A549 (cell line): ENCODE data around the gene HES4.
"Not testable (repeated sequence)": the region's sequence is repeated elsewhere in the genome, so short reads cannot be mapped to it uniquely, and the experiment has no call there.

Experiments
- KDM1A ChIP-seq: fragments of 200-600 bp; sonication (generic); IDR thresholded peaks from 2 replicates; pipeline ENCODE4 v1.6.1; 2016; ENCODE audit warnings: low read depth, mild to moderate bottlenecking
- NR3C1 ChIP-seq: fragments of >200 bp; sonication (Bioruptor Twin); formaldehyde crosslinking; IDR thresholded peaks from 3 replicates; pipeline ENCODE4 v1.6.1; 2017
- POLR2A ChIP-seq: IDR thresholded peaks from 2 replicates; pipeline ENCODE4 v1.6.1; 2012; ENCODE audit warnings: mild to moderate bottlenecking, low read length
- RAD21 ChIP-seq, 2 experiments: fragments of >200 bp in 1 of 2; sonication (Bioruptor Twin) in 1 of 2; formaldehyde crosslinking in 1 of 2; IDR thresholded peaks in 1 of 2; conservative IDR thresholded peaks in 1 of 2; 2 replicates in 1 of 2; 3 replicates in 1 of 2; pipeline ENCODE4 v1.6.1; 2012 to 2018; ENCODE audit warnings: inconsistent platforms in 1 of 2
- RARB ChIP-seq: fragments of 250-450 bp; sonication (Bioruptor Pico); IDR thresholded peaks from 2 replicates; pipeline ENCODE4 v1.8.0; 2021; ENCODE audit warnings: mild to moderate bottlenecking, moderate library complexity
- SREBF2 ChIP-seq: fragments of 450-650 bp; IDR thresholded peaks from 2 replicates; pipeline ENCODE4 v1.6.1; 2014; ENCODE audit warnings: mild to moderate bottlenecking, moderate library complexity
- ZFP36 ChIP-seq: fragments of 450-650 bp; IDR thresholded peaks from 2 replicates; pipeline ENCODE4 v1.6.1; 2014; ENCODE audit warnings: borderline replicate concordance; ENCODE audit not compliant: partially characterized antibody
- TF ChIP-seq, protein P1 (sequence below): fragments of 200-600 bp; sonication (generic); IDR thresholded peaks from 2 replicates; pipeline ENCODE4 v1.6.1; 2016; ENCODE audit warnings: antibody characterized with exemption, mild to moderate bottlenecking, moderate library complexity
- TF ChIP-seq, protein P2 (sequence below): fragments of >200 bp; sonication (Bioruptor Twin); formaldehyde crosslinking; IDR thresholded peaks from 3 replicates; pipeline ENCODE4 v1.5.1; 2016

DNA sequence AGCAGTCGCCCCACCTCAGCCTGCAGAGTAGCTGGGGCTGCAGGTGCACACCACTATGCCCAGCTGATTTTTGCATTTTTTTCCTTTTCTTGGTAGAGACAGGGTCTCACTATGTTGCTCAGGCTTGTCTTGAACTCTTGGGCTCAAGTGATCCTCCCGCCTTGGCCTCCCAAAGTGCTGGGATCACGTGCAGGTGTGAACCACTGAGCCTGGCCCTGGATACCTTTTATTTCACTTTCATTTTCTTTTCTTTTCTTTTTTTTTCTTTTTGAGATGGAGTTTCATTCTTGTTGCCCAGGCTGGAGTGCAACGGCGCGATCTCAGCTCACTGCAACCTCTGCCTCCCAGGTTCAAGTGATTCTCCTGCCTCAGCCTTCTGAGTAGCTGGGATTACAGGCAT lies 8.6 kb downstream of the HES4 start:
- not testable (repeated sequence) for TF ChIP-seq SREBF2; ZFP36; RAD21 (conservative IDR thresholded peaks at IDR 0.05 in 1 of 2, IDR thresholded peaks at IDR 0.05 in 1 of 2); POLR2A; KDM1A; NR3C1; RARB
- TF ChIP-seq, protein P1, sequence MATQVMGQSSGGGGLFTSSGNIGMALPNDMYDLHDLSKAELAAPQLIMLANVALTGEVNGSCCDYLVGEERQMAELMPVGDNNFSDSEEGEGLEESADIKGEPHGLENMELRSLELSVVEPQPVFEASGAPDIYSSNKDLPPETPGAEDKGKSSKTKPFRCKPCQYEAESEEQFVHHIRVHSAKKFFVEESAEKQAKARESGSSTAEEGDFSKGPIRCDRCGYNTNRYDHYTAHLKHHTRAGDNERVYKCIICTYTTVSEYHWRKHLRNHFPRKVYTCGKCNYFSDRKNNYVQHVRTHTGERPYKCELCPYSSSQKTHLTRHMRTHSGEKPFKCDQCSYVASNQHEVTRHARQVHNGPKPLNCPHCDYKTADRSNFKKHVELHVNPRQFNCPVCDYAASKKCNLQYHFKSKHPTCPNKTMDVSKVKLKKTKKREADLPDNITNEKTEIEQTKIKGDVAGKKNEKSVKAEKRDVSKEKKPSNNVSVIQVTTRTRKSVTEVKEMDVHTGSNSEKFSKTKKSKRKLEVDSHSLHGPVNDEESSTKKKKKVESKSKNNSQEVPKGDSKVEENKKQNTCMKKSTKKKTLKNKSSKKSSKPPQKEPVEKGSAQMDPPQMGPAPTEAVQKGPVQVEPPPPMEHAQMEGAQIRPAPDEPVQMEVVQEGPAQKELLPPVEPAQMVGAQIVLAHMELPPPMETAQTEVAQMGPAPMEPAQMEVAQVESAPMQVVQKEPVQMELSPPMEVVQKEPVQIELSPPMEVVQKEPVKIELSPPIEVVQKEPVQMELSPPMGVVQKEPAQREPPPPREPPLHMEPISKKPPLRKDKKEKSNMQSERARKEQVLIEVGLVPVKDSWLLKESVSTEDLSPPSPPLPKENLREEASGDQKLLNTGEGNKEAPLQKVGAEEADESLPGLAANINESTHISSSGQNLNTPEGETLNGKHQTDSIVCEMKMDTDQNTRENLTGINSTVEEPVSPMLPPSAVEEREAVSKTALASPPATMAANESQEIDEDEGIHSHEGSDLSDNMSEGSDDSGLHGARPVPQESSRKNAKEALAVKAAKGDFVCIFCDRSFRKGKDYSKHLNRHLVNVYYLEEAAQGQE = not testable (repeated sequence)
- TF ChIP-seq, protein P2, sequence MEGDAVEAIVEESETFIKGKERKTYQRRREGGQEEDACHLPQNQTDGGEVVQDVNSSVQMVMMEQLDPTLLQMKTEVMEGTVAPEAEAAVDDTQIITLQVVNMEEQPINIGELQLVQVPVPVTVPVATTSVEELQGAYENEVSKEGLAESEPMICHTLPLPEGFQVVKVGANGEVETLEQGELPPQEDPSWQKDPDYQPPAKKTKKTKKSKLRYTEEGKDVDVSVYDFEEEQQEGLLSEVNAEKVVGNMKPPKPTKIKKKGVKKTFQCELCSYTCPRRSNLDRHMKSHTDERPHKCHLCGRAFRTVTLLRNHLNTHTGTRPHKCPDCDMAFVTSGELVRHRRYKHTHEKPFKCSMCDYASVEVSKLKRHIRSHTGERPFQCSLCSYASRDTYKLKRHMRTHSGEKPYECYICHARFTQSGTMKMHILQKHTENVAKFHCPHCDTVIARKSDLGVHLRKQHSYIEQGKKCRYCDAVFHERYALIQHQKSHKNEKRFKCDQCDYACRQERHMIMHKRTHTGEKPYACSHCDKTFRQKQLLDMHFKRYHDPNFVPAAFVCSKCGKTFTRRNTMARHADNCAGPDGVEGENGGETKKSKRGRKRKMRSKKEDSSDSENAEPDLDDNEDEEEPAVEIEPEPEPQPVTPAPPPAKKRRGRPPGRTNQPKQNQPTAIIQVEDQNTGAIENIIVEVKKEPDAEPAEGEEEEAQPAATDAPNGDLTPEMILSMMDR = not testable (repeated sequence)
